HepG2 (cell line): Measurements from ENCODE around the gene EVA1A.

Source experiments
- CTCF ChIP-seq: sonication (generic); formaldehyde crosslinking; IDR thresholded peaks from 2 replicates; pipeline ENCODE4 v1.5.0; 2020; ENCODE audit warnings: mild to moderate bottlenecking, missing genetic modification reagents, moderate library complexity
- ZNF790 ChIP-seq: sonication (generic); formaldehyde crosslinking; IDR thresholded peaks from 2 replicates; pipeline ENCODE4 v1.8.0; 2022; ENCODE audit warnings: missing genetic modification reagents, mild to moderate bottlenecking, borderline replicate concordance

GRCh38 chr2:75600461-75601011 lies 39.8 kb upstream of the EVA1A start:
- TF ChIP-seq CTCF (CRISPR knock-in tag) = no peak
- no peak for TF ChIP-seq ZNF790 (CRISPR knock-in tag)
